Effector memory CD8-positive, alpha-beta T cell (primary cell): ENCODE data around the gene DEFB126.
"Not testable (repeated sequence)": the region's sequence is repeated elsewhere in the genome, so short reads cannot be mapped to it uniquely, and the experiment has no call there.

Experiments used
- ATAC-seq: fragments of 150-1000 bp; cut with Tn5 transposase; replicated peaks from 2 replicates; pipeline ENCODE4 v1.10.0; 2021; ENCODE audit warnings: mild to moderate bottlenecking, moderate library complexity
- DNase-seq, 3 experiments: peaks; one replicate each; pipeline ENCODE4 v3.0.0; 2021
- H3K27ac Mint-ChIP-seq, 2 donors: one replicate each; pipeline ENCODE4 v1.8.0; 2022; ENCODE audit warnings: mild to moderate bottlenecking in 2 of 2, mixed read lengths in 2 of 2, moderate library complexity in 2 of 2
- H3K27me3 Mint-ChIP-seq, 2 donors: one replicate each; pipeline ENCODE4 v1.8.0; 2022; ENCODE audit warnings: mixed read lengths in 2 of 2
- H3K36me3 Mint-ChIP-seq: one replicate; pipeline ENCODE4 v1.8.0; 2022; ENCODE audit warnings: mild to moderate bottlenecking, moderate library complexity, mixed read lengths; ENCODE audit not compliant: insufficient read depth
- H3K4me1 Mint-ChIP-seq, 2 donors: one replicate each; pipeline ENCODE4 v1.8.0; 2022; ENCODE audit warnings: low read depth in 2 of 2, mixed read lengths in 2 of 2
- H3K4me3 Mint-ChIP-seq, 2 donors: one replicate each; pipeline ENCODE4 v1.8.0; 2022; ENCODE audit warnings: mild to moderate bottlenecking in 2 of 2, mixed read lengths in 2 of 2, moderate library complexity in 2 of 2
- H3K9me3 Mint-ChIP-seq, 2 donors: one replicate each; pipeline ENCODE4 v1.8.0; 2022; ENCODE audit warnings: mixed read lengths in 2 of 2
- total RNA-seq, 9 experiments: gene quantifications; one replicate each; lab custom pipeline; 2026; lab: John Stamatoyannopoulos, UW

DEFB126 gene, protein sequence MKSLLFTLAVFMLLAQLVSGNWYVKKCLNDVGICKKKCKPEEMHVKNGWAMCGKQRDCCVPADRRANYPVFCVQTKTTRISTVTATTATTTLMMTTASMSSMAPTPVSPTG
- total RNA-seq: 0 reads per million in 9 experiments

DNA sequence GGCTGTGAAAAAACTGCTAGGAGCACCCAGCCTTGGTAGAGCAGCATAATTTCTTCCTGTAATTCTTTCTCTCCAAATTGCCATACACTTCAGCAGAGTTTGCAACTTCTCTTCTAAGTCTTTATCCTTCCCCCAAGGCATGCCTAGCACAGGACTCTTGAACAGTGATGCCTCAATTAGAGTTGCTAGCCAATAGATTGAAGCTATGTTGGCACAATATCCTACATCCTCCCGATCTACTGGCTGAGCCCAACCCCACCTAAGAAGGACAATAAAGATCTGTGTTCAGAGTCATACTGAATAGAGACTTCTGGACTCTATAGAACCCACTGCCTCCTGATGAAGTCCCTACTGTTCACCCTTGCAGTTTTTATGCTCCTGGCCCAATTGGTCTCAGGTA is at the start of gene DEFB126:
Gene DEFB126, plus strand, starts transcription at position 301 of the 400 bp plus-strand sequence. Its CDS starts 39 bp downstream, at position 340.
- no peak for ATAC-seq
- Mint-ChIP-seq H3K4me1 (no peaks in the 10 kb centered on the region), H3K4me3 (no peak within 1 kb of the TSS), H3K36me3 (no peaks in the 10 kb centered on the region), H3K9me3 (peaks cover 0 to 6% of the 10 kb centered on the region in 2 donors), H3K27me3 (peaks cover 46 to 62% of the 10 kb centered on the region in 2 donors), H3K27ac (no peak within 1 kb of the TSS)
- no peak for DNase-seq

DNA sequence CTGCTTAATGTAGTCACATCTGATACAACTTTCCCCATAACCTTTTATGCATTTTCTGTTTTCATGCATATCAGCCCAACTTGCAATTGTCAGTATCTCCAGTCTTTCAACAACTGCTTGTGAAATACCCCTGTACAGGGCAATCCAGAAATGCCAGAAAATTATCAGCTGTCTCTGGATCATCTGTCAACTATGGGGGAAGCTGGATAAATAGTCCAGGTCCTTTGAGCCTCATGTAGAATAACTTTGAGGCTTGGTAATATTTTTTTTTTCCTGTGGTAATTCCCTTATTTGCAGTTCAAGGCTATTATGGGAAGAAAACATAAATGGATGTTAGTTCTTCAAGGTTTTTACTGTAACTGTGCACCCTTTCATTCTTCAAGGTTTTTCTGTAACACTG is 48.7 kb upstream of the DEFB126 start:
- ATAC-seq: no peak
- Mint-ChIP-seq H3K4me3 (no peak overlapping the region), H3K36me3 (no peaks in the 10 kb centered on the region), H3K4me1 (no peaks in the 10 kb centered on the region), H3K27me3 (peaks cover 73 to 75% of the 10 kb centered on the region in 2 donors), H3K27ac (no peak overlapping the region), H3K9me3 (peaks cover 7 to 15% of the 10 kb centered on the region in 2 donors)
- DNase-seq: no peak

DNA sequence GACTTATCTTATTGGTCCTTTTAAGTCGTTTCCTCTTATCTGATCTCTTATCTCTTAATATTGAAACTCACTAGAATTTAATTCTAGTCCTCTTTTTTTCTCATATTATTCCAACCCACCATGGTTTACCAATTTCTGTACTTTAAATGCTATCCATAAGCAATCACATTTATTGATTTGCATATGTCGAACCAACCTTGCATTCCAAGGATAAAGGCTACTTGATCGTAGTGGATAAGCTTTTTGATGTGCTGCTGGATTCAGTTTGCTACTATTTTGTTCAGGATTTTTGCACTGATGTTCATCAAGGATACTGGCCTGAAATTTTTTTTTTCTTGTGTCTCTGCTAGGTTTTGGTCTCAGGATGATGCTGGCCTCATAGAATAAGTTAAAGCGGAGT is 47.2 kb upstream of the DEFB126 start:
- H3K4me1 Mint-ChIP-seq: no peaks in the 10 kb centered on the region
- peak overlapping the region in 1 of 2 donors; percentile 3 for H3K27ac Mint-ChIP-seq
- H3K27me3 Mint-ChIP-seq: peaks cover 76 to 84% of the 10 kb centered on the region in 2 donors
- no peak overlapping the region for H3K4me3 Mint-ChIP-seq
- H3K9me3 Mint-ChIP-seq: peaks cover 7 to 15% of the 10 kb centered on the region in 2 donors
- DNase-seq: no peak
- H3K36me3 Mint-ChIP-seq: no peaks in the 10 kb centered on the region
- no peak for ATAC-seq

DNA sequence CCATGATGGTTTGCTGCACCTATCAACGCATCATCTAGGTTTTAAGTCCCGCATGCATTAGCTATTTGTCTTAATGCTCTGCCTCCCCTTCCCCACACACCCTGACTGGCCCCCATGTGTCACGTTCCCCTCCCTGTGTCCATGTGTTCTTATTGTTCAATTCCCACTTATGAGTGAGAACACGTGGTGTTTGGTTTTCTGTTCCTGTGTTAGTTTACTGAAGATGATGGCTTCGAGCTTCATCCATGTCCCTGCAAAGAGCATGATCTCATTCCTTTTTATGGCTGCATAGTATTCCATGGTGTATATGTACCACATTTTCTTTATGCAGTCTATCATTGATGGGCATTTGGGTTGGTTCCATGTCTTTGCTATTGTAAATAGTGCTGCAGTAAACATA is 44.7 kb upstream of the DEFB126 start:
- H3K9me3 Mint-ChIP-seq: peaks cover 7 to 15% of the 10 kb centered on the region in 2 donors
- not testable (repeated sequence) for H3K4me1 Mint-ChIP-seq, ATAC-seq, DNase-seq, H3K4me3 Mint-ChIP-seq, H3K27ac Mint-ChIP-seq, H3K36me3 Mint-ChIP-seq
- H3K27me3 Mint-ChIP-seq: peaks cover 65 to 75% of the 10 kb centered on the region in 2 donors

DNA sequence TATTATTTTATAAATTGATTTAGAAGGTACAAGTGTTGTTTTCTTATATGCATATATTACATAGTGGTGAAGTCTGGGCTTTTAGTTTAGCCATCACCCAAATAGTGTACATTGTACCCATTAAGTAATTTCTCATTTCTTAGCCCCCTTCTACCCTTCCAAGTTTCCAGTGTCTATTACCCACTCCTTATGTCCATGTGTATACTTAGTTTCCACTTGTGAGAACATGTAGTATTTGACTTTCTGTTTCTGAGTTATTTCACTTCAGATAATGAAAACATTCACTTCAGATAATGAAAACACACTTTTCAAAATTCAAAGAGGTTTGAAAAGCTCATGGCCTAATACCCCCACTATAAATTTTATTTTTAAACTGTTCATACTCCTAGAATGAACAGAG is 40.4 kb upstream of the DEFB126 start:
- ATAC-seq: no peak
- Mint-ChIP-seq H3K4me3 (no peak overlapping the region), H3K36me3 (no peaks in the 10 kb centered on the region), H3K9me3 (no peaks in the 10 kb centered on the region), H3K27ac (no peak overlapping the region), H3K4me1 (no peaks in the 10 kb centered on the region), H3K27me3 (peaks cover 66 to 78% of the 10 kb centered on the region in 2 donors)
- no peak for DNase-seq

DNA sequence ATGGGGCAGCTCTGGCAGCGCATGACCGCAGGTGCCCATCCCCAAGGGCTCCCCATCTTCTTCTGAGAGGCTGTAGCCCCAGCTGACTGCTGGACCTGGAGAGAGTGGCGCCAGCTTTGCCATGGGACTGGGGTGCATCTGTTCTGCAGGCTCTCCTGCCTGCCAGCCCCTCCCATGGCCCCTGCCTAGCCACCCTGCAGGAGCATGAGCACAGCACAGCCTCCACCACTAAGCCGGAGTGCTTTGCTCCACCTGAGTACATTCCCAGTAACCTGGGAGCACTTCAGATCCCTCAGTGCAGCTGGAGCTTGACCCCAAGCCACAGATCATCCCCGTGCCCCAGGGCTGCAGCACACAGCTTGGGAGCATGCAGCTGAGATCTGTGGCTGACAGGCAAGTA is 38.9 kb upstream of the DEFB126 start:
- DNase-seq (no peak), ATAC-seq (no peak)
- Mint-ChIP-seq H3K27ac (no peak overlapping the region), H3K27me3 (peaks cover 59 to 78% of the 10 kb centered on the region in 2 donors), H3K4me1 (no peaks in the 10 kb centered on the region), H3K36me3 (no peaks in the 10 kb centered on the region), H3K9me3 (no peaks in the 10 kb centered on the region), H3K4me3 (no peak overlapping the region)

DNA sequence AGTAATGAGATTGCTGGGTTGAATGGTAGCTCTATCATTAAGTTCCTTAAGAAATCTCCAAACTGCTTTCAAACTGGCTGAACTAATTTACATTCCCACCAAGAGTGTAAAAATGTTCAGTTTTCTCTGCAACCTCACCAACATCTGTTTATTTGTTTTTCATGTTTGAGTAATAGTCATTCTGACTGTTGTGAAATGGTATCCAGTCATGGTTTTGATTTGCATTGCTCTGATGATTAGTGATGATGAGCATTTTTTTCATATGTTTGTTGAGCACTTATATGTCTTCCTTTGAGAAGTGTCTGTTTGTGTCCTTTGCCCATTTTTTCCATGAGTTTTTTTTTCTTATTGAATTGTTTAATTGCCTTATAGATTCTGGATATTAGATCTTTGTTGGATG is 30.0 kb upstream of the DEFB126 start:
- Mint-ChIP-seq H3K27ac (no peak overlapping the region), H3K36me3 (no peaks in the 10 kb centered on the region), H3K9me3 (no peaks in the 10 kb centered on the region), H3K4me3 (no peak overlapping the region), H3K4me1 (no peaks in the 10 kb centered on the region), H3K27me3 (peaks cover 34 to 63% of the 10 kb centered on the region in 2 donors)
- no peak for DNase-seq
- no peak for ATAC-seq

DNA sequence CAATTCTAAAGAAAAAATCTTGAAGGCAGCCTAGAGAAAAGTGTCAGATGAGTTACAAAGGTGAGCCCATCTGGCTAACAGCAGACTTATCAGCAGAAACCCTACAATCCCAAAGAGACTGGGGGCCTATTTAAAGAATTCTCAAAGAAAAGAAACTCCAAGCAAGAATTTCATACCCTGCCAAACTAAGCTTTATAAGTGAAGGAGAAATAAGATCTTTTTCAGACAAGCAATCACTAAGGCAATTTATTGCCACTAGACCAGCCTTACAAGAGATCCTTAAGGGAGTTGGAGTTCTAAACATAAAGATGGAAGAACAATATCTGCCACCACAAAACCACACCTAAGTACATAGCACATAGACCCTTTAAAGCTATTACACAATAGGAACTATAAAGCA is 24.9 kb upstream of the DEFB126 start:
- H3K9me3 Mint-ChIP-seq: no peaks in the 10 kb centered on the region
- no peaks in the 10 kb centered on the region for H3K4me1 Mint-ChIP-seq
- no peak overlapping the region for H3K4me3 Mint-ChIP-seq
- no peak overlapping the region for H3K27ac Mint-ChIP-seq
- no peaks in the 10 kb centered on the region for H3K36me3 Mint-ChIP-seq
- peaks cover 62 to 71% of the 10 kb centered on the region in 2 donors for H3K27me3 Mint-ChIP-seq
- ATAC-seq: no peak
- DNase-seq: no peak

DNA sequence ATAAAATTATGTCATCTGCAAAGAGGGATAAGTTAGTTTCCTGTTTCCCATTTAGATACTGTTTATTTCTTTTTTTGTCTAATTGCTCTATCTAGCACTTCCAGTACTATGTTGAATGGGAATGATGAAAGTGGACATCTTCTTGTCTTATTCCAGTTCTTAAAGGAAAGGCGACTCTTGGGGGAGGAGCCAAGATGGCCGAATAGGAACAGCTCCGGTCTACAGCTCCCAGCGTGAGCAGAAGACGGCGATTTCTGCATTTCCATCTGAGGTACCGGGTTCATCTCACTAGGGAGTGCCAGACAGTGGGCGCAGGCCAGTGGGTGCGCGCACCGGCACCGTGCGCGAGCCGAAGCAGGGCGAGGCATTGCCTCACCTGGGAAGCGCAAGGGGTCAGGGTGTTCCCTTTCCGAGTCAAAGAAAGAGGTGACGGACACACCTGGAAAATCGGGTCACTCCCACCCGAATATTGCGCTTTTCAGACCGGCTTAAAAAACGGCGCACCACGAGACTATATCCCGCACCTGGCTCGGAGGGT is 12.5 kb upstream of the DEFB126 start:
- not testable (repeated sequence) for H3K36me3 Mint-ChIP-seq, H3K4me3 Mint-ChIP-seq, H3K9me3 Mint-ChIP-seq, H3K4me1 Mint-ChIP-seq, DNase-seq, ATAC-seq, H3K27ac Mint-ChIP-seq
- H3K27me3 Mint-ChIP-seq: peaks cover 21 to 28% of the 10 kb centered on the region in 2 donors

DNA sequence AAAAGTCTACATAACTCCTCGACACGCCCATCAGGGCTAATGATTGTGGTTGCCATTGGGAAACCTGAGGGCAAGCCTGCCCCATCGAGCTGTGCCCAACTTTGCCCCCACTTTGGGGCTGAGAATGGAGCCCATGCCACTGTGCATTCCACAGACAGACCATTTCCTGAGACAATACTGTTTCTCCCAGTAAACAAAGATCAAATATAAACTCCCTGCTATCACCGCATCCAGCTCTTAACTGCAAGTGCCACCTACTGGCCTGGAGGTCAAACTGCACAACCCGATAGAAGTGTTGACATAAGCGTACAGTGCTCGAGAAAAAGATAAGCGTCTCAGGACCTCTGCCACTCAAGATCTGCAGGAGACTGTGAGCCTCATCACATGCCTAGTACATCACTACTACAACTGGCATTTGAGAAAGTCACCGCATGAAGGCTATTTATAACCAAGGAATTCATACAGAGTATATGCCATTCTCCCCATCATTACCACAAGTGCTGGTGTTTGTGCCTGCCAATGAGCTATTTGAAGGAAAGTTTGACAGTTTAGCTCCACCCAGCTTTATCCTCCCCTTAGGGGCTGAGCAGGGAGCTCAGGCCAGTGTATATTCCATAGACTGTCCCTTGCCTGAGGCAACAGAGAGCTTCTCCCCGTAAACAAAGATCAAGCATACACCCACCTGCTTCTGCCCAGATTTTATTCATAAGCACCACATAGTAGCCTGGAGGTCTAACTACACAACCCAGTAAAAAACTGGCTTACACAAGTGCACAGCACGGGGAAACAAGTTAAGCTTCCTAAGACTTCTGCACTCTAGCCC is 4.5 kb upstream of the DEFB126 start:
- peaks cover 0 to 7% of the 10 kb centered on the region in 2 donors for H3K9me3 Mint-ChIP-seq
- DNase-seq (no peak), ATAC-seq (no peak)
- peaks cover 27 to 41% of the 10 kb centered on the region in 2 donors for H3K27me3 Mint-ChIP-seq
- H3K4me3 Mint-ChIP-seq: no peak overlapping the region
- no peaks in the 10 kb centered on the region for H3K4me1 Mint-ChIP-seq
- H3K27ac Mint-ChIP-seq: no peak overlapping the region
- no peaks in the 10 kb centered on the region for H3K36me3 Mint-ChIP-seq

DNA sequence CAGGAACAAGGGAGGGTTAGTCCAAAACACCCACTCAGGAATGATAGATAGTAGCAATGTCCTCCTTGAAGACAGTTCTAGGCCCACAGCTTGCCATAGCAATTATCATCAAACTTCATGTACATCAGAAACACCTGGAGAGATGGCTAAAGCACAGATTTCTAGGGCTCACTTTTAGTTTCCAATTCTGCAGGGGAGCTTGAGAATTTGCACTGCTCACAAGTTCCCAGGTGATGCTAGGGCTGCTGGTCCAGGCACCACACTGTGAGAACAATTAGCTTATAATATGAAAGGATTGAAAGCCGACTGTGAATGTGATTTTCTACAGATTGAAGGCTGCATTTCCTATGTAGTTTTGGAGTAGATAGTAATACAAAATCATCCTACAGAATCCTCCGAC is 3.5 kb downstream of the DEFB126 start:
- DNase-seq (no peak), ATAC-seq (no peak)
- Mint-ChIP-seq H3K27me3 (peaks cover 30 to 50% of the 10 kb centered on the region in 2 donors), H3K4me1 (no peaks in the 10 kb centered on the region), H3K27ac (no peak overlapping the region), H3K9me3 (no peaks in the 10 kb centered on the region), H3K4me3 (no peak overlapping the region), H3K36me3 (no peaks in the 10 kb centered on the region)

DNA sequence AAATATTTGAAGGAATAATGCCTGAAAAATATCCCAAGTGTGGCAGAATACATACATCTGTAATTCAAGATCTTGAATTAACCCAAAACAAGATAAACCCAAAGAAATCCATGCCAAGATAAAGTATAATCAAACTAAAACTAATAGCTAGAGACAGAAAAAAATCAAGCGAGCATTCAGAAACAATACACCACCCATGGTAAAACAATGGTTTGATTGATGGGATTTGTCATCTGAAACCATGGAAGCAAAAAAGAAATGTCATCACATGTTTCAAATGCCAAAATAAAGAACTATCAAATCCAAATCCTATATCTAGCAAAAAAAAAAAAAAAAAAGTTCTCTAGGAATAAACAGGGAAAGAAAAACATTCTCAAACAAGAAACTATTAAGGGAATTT is 9.7 kb downstream of the DEFB126 start:
- H3K9me3 Mint-ChIP-seq: no peaks in the 10 kb centered on the region
- no peak for ATAC-seq
- peaks cover 43 to 54% of the 10 kb centered on the region in 2 donors for H3K27me3 Mint-ChIP-seq
- H3K27ac Mint-ChIP-seq: no peak overlapping the region
- H3K4me3 Mint-ChIP-seq: no peak overlapping the region
- DNase-seq: no peak
- H3K36me3 Mint-ChIP-seq: no peaks in the 10 kb centered on the region
- H3K4me1 Mint-ChIP-seq: no peaks in the 10 kb centered on the region

DNA sequence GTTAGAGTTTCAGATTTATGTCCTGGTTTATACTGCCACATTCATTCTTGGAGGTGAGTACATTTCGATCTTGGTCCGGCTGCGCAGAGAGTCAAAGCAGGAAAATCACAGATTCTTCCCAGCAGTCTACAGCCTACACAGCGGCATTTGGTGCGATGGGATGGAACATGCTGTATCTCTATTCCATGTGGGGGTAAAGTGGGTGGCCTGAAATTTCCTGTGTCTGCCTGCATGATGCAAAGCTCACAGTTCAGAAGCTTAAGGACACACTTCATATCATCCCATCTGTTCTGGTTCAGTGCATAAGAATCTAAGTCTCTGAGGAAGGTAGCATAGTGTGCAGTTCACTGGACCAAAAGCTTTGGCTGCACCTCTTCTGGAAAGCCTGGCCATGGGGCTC is 14.8 kb downstream of the DEFB126 start, which contains the start of gene DEFB127:
Gene DEFB127, plus strand, starts transcription at position 301 of the 400 bp plus-strand sequence. Its CDS starts 91 bp downstream, at position 392.
- Mint-ChIP-seq H3K36me3 (no peaks in the 10 kb centered on the region), H3K27me3 (peaks cover 49 to 56% of the 10 kb centered on the region in 2 donors), H3K27ac (no peak within 1 kb of the TSS), H3K4me1 (no peaks in the 10 kb centered on the region), H3K4me3 (no peak within 1 kb of the TSS), H3K9me3 (no peaks in the 10 kb centered on the region)
- no peak for ATAC-seq
- no peak for DNase-seq

DNA sequence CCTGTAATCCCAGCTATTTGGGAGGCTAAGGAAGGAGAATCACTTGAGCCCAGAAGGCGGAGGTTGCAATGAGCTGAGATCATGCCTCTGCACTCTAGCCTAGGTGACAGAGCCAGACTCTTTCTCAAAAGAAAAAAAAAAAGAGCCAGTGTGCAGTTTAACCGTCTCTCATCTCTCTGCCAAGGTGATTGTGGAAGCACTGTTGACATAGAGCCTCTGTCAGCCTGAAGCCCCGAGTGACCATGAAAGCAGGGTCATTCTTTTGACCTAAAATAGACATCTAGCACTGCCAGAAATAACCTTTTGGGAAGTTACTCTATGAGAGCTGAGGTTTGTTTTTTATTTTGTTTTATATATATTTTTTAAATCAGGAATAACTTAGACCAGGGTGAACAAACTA is 22.2 kb downstream of the DEFB126 start:
- no peaks in the 10 kb centered on the region for H3K36me3 Mint-ChIP-seq
- H3K9me3 Mint-ChIP-seq: no peaks in the 10 kb centered on the region
- no peak overlapping the region for H3K27ac Mint-ChIP-seq
- DNase-seq (no peak), ATAC-seq (no peak)
- H3K4me3 Mint-ChIP-seq: no peak overlapping the region
- H3K27me3 Mint-ChIP-seq: peaks cover 3 to 20% of the 10 kb centered on the region in 2 donors
- H3K4me1 Mint-ChIP-seq: no peaks in the 10 kb centered on the region
